Measurements from ENCODE around the gene COMMD7. TPM values are rescaled to one million over a fixed set of nuclear protein-coding genes. Genes with fewer than 3 reads are reported as not detected.

The COMMD7 gene
- 18.8 and 36.4 TPM in 2 replicates for total RNA-seq

DNA sequence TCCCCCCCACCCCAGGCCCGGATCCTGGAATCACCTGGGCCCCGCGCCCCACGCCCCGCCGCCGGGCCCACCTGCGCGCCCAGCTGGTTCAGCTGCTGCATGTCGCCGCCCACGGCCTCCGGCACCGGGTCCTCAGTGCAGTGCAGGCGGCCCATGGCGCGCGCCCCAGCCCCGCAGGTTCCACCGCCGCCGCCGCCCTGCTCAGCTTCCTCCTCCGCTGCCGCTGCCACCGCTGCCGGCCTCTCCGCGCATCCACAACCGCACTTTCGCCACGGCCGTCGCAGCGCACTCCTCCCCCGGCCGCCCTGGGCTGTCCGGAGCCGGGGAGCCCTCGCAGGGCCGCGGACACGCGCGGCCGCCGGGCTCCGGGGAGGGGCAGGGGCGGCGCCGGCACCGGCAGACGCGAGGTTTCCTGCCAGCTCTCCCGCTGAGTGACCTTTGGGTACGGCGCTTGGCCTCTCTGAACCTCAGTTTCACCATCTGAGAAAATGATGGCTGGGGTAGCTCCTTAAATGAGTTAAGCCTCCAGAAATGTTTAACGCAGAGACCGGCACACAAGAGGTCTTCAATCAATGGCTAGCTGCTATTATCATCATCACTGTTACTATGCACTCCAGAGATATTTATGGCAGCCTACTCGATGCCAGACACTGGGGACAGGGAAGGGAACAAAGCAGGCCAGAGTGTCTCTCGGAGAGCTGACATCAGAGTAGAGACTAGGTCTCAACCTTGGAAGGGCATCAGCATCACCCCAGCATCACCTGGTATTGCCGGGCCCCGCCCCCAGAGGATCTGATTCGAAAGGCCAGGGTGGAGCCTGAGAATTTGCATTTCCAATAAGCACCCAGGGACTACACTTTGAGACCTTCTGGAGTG is at the start of gene COMMD7:
Gene COMMD7 (minus strand): TSS at position 231 of the 876 bp plus-strand sequence. CDS start 76 bp downstream, at position 155.

DNA sequence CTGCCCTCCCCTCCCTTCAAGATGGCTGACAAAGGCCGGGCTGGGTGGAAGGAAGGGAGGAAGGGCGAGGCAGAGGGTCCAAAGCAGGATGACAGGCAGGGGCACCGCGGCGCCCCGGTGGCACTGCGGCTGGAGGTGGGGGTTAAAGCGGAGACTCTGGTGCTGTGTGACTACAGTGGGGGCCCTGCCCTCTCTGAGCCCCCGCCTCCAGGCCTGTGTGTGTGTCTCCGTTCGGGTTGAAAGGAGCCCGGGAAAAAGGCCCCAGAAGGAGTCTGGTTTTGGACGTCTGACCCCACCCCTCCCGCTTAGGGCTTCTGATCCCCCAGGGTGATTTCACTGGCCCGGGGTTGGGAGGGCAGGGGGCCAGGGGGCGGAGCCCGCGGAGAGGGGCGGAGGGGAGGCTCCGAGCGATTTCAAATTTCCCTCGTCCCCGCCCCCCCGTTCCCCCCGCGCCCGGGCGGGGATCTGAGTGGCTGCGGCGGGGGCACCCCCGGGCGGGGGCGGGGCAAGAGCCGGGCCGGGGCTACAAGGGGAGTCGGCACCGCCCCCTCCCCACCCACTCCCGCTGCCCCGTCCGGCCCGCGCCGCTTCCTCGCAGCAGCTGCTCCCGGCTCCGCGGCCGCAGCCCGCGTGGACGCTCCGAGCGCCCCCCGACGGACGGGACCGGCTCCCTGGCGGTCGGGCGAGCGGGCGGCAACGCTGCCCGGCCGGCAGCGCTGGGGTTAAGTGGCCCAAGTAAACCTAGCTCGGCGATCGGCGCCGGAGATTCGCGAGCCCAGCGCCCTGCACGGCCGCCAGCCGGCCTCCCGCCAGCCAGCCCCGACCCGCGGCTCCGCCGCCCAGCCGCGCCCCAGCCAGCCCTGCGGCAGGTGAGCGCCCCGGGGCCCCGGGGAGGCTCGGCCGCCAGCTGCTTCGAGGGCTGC is 18.8 kb upstream of the COMMD7 start, which contains the start of gene DNMT3B:
Gene DNMT3B (plus strand): TSS at position 555 of the 923 bp plus-strand sequence. CDS start 17,939 bp downstream, outside the sequence.

Other genes starting within 250 kb of the COMMD7 start
- gene NOL4L, start 158.1 kb downstream of the COMMD7 start, total RNA-seq: 4.8 and 5.5 TPM in 2 replicates
- under 0.01 TPM in 1 of 2 replicates, not detected in the other for gene C20orf203, start 69.5 kb downstream of the COMMD7 start, total RNA-seq
- 1.2 and 2.9 TPM in 2 replicates for gene DNMT3B, start 18.9 kb upstream of the COMMD7 start, total RNA-seq
- gene MAPRE1, start 76.5 kb upstream of the COMMD7 start, total RNA-seq: 41.2 and 85.8 TPM in 2 replicates
- gene EFCAB8, start 115.5 kb upstream of the COMMD7 start, total RNA-seq: not detected in 2 replicates